GM12873 (cell line): ENCODE measurements around the gene TMEM229B.

ENCODE experiments used
- TF ChIP-seq, protein P1 (sequence below): IDR thresholded peaks from 2 replicates; pipeline ENCODE4 v1.5.1; 2012; ENCODE audit warnings: low read depth, mild to moderate bottlenecking, moderate library complexity, low read length, control low read depth; ENCODE audit not compliant: insufficient read depth; ENCODE audit errors: missing control alignments

Gene TMEM229B

DNA sequence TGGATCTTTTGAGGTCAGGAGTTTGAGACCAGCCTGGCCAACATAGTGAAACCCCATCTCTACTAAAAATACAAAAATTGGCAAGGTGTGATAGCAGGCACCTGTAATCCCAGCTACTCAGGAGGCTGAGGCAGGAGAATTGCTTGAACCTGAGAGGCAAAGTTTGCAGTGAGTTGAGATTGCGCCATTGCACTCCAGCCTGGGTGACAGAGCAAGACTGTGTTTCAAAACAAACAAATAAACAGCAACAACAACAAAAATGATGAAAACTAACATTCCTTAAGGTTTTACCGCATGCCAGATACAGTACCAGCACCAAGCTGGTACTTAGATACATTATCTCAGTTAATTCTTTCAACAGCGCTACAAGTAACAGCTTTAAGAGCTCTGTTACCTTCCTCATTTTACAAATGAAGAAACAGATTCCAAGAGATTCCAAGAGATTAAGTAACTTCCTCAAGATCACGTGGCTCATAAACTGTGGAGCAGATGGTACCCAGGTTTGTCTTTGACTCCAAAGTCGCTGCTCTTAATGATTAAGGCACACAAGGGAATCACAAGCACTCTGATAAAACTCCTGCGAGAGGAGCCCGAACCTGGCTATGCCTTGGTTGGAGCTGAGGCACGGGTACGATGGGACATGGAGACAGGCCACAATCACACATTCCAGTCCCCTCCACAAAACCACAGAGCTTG is 58.9 kb downstream of the TMEM229B start:
- TF ChIP-seq, protein P1, sequence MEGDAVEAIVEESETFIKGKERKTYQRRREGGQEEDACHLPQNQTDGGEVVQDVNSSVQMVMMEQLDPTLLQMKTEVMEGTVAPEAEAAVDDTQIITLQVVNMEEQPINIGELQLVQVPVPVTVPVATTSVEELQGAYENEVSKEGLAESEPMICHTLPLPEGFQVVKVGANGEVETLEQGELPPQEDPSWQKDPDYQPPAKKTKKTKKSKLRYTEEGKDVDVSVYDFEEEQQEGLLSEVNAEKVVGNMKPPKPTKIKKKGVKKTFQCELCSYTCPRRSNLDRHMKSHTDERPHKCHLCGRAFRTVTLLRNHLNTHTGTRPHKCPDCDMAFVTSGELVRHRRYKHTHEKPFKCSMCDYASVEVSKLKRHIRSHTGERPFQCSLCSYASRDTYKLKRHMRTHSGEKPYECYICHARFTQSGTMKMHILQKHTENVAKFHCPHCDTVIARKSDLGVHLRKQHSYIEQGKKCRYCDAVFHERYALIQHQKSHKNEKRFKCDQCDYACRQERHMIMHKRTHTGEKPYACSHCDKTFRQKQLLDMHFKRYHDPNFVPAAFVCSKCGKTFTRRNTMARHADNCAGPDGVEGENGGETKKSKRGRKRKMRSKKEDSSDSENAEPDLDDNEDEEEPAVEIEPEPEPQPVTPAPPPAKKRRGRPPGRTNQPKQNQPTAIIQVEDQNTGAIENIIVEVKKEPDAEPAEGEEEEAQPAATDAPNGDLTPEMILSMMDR, result no peak

DNA sequence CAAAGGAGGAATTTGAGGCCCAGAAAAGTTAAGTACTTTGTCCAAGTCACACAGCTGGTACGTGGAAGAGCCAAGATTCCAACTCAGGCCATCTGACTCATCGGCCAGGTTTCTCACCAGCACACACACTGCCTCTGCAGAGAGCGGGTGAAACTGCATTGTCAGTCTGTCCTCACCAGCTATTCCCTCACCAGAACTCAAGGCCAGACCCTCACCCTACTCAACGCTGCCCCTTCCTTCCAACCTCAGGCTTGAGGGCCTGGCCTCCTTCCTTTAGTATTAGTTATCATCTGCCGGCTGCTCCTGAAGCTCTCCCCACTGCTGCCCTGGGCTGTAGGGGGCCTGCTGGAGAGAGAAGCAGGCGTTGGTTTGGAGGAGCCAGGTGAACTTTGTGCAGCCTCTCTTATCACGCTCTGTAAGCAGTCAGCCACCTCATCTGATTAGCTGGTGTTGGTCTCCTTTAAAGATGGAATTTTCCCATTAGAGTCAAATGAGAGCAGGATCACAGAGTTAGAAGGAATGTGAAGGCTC is 60.0 kb downstream of the TMEM229B start:
- TF ChIP-seq, protein P1, result no peak

DNA sequence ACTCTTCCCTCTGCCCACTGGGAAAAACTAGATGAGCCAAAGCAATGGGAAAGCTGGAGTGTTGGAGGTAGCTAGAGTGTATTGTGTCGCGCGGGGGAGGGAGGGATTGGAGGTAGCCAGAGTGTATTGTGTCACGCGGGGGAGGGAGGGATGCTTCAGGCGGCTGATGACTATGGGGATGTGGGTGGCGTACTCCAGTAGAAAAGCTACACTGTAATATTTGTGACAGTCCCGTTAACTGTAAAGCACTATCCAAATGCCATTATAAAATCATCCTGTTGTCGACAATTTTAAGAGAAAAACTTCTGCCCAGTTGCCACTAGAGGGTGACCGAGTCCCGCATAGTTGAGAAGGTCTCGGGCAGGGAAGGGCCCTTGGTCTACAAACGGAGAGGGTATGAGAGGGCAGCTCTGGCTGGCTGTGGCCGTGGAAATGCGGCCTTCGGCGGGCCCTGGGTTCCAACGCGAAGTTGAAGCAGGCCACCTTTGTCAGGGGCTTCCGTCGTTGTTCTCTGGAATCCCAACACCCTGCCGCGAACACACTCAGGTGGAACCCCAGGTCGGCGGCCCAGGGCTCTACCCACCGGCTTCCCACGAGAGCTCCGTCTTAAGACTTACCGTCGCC is 61.4 kb downstream of the TMEM229B start:
- TF ChIP-seq, protein P1, result peak; percentile 82

DNA sequence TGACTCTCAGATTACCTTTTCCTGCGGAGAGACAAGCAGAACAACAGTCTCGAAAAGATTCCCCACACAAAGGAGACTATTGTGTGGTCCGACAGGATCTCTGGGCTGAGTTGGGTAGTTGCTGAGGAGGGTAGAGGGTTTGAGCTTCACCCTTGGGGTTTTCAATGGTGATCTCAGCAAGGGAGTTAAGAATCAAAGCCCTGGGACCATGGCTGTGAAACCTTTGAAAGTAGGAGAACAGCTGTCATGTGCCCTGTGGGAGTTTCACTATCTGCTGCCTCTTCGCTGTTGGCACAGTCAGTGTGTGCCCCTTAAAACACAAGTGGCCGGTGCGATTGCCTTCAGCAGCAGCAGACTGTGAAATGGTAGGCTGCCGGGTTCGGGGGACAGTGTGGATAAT is 62.4 kb downstream of the TMEM229B start:
- TF ChIP-seq, protein P1, result no peak

DNA sequence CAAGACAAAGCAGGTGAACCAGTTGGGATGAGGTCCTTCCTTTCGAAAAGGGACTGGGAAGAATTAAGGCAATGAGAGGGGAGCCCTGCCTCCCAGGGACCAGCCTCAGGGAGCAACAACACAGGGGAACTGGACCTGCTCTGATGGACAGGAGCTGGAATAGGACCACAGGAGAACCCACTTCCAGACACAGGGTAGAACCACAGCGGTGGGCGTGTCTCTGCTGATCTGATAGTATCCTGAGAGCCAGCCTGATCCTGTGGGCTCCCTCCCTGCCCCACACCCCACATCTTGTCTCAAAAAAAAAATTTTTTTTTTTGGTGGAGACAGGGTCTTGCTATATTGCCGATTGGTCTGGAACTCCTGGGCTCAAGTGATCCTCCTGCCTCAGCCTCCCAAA is 62.9 kb downstream of the TMEM229B start:
- TF ChIP-seq, protein P1, result no peak

DNA sequence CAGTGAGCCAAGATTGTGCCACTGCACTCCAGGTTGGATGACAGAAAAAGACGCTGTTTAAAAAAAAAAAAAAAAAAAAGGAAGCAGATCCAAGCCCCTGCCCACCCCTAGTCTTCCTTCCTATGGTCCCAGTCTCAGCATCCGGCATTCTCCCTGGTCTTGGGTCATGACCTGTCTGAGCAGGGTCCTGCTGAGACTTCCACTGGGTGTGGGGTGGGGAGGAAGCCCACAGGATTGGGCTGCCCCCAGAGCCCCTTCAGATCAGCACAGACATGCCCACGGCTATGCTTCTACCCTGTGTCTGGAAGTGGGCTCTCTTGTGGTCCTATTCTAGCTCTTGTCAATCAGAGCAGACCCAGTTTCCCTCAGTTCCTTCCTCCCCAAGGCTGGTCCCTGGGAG is 64.0 kb downstream of the TMEM229B start:
- TF ChIP-seq, protein P1, result no peak

DNA sequence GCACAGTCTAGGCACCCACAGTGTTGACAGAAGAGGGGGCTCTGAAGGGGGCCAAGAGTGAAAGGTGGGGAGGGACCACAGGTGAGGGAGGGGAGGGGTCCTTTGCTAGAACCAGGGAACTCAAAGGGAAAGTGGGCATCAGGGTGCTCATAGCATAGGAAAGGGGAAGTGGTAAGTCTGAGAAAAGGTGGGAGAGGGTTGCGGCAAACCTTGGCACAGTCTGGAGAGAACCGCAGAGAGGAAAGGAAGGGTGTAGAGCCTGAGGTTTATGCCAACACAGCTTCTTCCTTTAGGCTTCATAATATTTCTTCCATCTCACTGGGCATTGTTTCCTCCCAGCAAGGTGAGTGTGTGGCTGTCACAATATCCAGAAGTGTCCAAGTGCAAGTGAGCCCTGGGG is 65.1 kb downstream of the TMEM229B start:
- TF ChIP-seq, protein P1, result no peak
